Mesothelial cell of epicardium (in vitro differentiated cells): Measurements from ENCODE around the gene CNOT6. TPM values are rescaled to one million over a fixed set of nuclear protein-coding genes. Genes with fewer than 3 reads are reported as not detected.

Experiments used
- DNase-seq, 2 experiments: peaks; one replicate each; pipeline ENCODE4 v3.0.0; 2021; ENCODE audit warnings: low spot score in 2 of 2; ENCODE audit not compliant: unreplicated experiment in 2 of 2
- H3K27ac Mint-ChIP-seq: 2 replicates; pipeline ENCODE4 v1.8.0; 2021; ENCODE audit warnings: mixed read lengths
- H3K27me3 Mint-ChIP-seq: 2 replicates; pipeline ENCODE4 v1.8.0; 2021; ENCODE audit warnings: low read depth, mixed read lengths
- H3K36me3 Mint-ChIP-seq: 2 replicates; pipeline ENCODE4 v1.8.0; 2021; ENCODE audit warnings: mixed read lengths
- H3K4me1 Mint-ChIP-seq: 2 replicates; pipeline ENCODE4 v1.8.0; 2021; ENCODE audit warnings: mixed read lengths
- H3K4me3 Mint-ChIP-seq: 2 replicates; pipeline ENCODE4 v1.8.0; 2021; ENCODE audit warnings: mild to moderate bottlenecking, moderate library complexity, mixed read lengths
- H3K9me3 Mint-ChIP-seq: 2 replicates; pipeline ENCODE4 v1.8.0; 2021; ENCODE audit warnings: mixed read lengths
- total RNA-seq: library from RNA; stranded (reverse); gene quantifications from 3 replicates; pipeline ENCODE4 v1.2.1, GENCODE V29; 2021
- TF ChIP-seq, protein P1 (sequence below): fragments of 200-600 bp; sonication (generic); IDR thresholded peaks from one replicate; pipeline ENCODE4 v1.5.0; 2021; ENCODE audit warnings: antibody characterized with exemption; ENCODE audit not compliant: unreplicated experiment

The CNOT6 gene
- total RNA-seq, 1 donor from 2014 or later: 53.7 TPM

GRCh38 chr5:180555168-180555921 lies 61.2 kb downstream of the CNOT6 start:
- Mint-ChIP-seq H3K4me1 (peaks cover 33% of the 10 kb centered on the region), H3K36me3 (peaks cover 44% of the 10 kb centered on the region), H3K9me3 (peaks cover 2% of the 10 kb centered on the region), H3K27ac (peak overlapping the region; percentile 77), H3K27me3 (no peaks in the 10 kb centered on the region), H3K4me3 (no peak overlapping the region)
- TF ChIP-seq, protein P1, sequence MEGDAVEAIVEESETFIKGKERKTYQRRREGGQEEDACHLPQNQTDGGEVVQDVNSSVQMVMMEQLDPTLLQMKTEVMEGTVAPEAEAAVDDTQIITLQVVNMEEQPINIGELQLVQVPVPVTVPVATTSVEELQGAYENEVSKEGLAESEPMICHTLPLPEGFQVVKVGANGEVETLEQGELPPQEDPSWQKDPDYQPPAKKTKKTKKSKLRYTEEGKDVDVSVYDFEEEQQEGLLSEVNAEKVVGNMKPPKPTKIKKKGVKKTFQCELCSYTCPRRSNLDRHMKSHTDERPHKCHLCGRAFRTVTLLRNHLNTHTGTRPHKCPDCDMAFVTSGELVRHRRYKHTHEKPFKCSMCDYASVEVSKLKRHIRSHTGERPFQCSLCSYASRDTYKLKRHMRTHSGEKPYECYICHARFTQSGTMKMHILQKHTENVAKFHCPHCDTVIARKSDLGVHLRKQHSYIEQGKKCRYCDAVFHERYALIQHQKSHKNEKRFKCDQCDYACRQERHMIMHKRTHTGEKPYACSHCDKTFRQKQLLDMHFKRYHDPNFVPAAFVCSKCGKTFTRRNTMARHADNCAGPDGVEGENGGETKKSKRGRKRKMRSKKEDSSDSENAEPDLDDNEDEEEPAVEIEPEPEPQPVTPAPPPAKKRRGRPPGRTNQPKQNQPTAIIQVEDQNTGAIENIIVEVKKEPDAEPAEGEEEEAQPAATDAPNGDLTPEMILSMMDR: no peak
- DNase-seq: no peak

GRCh38 chr5:180557217-180557809 lies 63.1 kb downstream of the CNOT6 start:
- peaks cover 50% of the 10 kb centered on the region for H3K36me3 Mint-ChIP-seq
- no peak overlapping the region for H3K4me3 Mint-ChIP-seq
- H3K4me1 Mint-ChIP-seq: peaks cover 33% of the 10 kb centered on the region

DNA sequence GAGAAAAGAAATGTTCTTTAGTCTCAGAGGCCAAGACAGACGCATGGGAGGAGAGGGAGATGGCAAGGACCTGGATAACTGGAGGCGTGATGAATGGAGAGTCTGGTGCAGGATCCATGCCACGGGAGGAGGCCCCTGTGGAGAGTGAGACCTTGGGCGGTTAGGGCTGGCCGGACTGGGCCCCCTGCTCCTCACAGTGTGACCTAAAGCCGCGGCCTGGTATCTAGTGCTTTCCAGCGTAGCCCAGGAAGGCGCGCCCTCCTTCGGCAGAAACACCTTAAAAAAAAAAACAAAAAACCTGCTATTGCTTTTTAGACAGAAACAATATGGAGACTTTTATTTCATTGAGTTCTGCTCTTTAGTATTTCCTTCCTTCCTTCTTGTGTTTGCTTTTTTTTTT lies 64.1 kb downstream of the CNOT6 start:
- Mint-ChIP-seq H3K4me1 (peaks cover 26% of the 10 kb centered on the region), H3K9me3 (peaks cover 6% of the 10 kb centered on the region), H3K27me3 (no peaks in the 10 kb centered on the region), H3K36me3 (peaks cover 44% of the 10 kb centered on the region), H3K4me3 (no peak overlapping the region), H3K27ac (peak overlapping the region; percentile 62)
- DNase-seq: no peak
- TF ChIP-seq, protein P1: no peak

More at GRCh38 chr5:180557217-180557809, 63.1 kb downstream of the CNOT6 start:
- no peak for DNase-seq
- Mint-ChIP-seq H3K27me3 (no peaks in the 10 kb centered on the region), H3K27ac (peak overlapping the region; percentile 13), H3K9me3 (peaks cover 6% of the 10 kb centered on the region)
- TF ChIP-seq, protein P1: no peak

- Mint-ChIP-seq H3K9me3 (peaks cover 6% of the 10 kb centered on the region), H3K4me3 (no peak overlapping the region), H3K4me1 (no peaks in the 10 kb centered on the region), H3K27me3 (no peaks in the 10 kb centered on the region), H3K27ac (no peak overlapping the region), H3K36me3 (peaks cover 56% of the 10 kb centered on the region)
- TF ChIP-seq, protein P1: no peak
- DNase-seq: no peak
These were observed 69.8 kb downstream of the CNOT6 start for GRCh38 chr5:180563994-180564393.

- H3K27ac Mint-ChIP-seq: no peak overlapping the region
- no peak overlapping the region for H3K4me3 Mint-ChIP-seq
- peaks cover 49% of the 10 kb centered on the region for H3K36me3 Mint-ChIP-seq
- no peaks in the 10 kb centered on the region for H3K9me3 Mint-ChIP-seq
- TF ChIP-seq, protein P1: no peak
- DNase-seq: no peak
- H3K4me1 Mint-ChIP-seq: no peaks in the 10 kb centered on the region
- H3K27me3 Mint-ChIP-seq: no peaks in the 10 kb centered on the region
These were observed 74.7 kb downstream of the CNOT6 start for GRCh38 chr5:180568914-180569313.
